NCI-H1092 treated with DMSO at 0.1 percent for 48 hours (cell line): ENCODE measurements around the gene DDI1.
"Not testable (repeated sequence)": the region's sequence is repeated elsewhere in the genome, so short reads cannot be mapped to it uniquely, and the experiment has no call there.

Source experiments
- DNase-seq: peaks from one replicate; lab custom pipeline; 2025; lab: John Stamatoyannopoulos, UW

Gene DDI1

DNA sequence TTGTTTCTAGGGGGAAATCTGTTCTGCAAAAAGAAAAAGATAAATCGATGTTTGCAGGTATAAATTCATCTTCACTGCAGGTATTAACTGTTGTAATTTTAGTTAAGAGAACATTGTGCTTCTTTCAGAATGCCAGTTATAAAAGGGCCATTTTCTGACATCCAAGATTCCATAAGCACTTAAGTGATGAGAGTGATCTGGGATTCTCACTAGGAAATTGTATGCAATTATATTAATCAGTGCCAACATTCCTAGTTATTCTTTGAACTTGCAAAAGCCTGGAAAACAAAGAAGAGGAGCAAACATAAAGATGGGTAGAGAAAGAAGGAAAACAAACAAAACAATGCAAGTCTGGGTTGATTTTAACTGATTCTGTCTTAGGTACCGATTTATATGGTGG lies 5.4 kb downstream of the DDI1 start:
- DNase-seq: no peak

- DNase-seq: no peak
These were observed 6.7 kb downstream of the DDI1 start for GRCh38 chr11:104043142-104043541.

DNA sequence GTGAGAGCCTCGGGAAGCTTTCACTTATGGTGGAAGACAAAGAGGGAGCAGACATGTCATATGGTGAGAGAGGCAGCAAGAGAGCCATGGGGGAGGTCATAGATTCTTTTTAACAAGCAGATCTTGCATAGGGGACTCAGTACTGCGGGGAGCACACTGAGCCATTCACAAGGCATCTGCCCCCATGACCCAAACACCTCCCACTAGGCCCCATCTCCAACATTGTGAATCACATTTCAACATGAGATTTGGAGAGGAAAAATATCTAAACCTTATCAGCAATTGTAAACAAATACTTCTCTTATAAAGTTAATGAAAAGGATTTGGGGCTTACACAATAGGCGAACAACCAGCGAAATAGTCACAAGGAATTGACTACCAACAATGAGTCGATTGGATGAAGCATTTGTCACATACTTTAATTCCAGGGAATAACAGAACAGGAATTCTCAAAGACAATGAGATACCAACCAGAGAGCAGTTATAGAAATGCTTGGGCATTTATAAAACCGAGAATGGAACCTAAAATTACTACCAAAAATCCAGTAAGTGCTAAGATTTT lies 7.3 kb downstream of the DDI1 start:
- no peak for DNase-seq

DNA sequence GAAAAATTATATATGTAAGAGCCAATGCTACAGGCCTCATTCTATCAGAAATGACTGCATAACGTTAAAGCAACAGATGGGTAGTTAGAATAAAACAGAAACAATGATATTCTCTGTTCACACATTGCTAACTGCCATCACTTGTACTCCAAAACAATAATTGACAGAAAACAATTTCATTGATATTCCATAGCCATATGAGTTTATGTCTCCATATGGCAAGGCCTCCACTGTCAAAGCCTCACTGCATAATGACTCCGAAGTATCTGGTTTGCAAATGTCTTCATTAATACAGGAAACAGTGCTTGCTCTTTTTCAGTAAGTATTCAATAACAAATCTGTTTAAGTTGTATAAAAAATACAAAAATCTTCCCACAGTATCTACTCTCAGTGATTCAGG lies 9.9 kb downstream of the DDI1 start:
- no peak for DNase-seq

- not testable (repeated sequence) for DNase-seq
These were observed 10.4 kb downstream of the DDI1 start for GRCh38 chr11:104046858-104047257.

DNA sequence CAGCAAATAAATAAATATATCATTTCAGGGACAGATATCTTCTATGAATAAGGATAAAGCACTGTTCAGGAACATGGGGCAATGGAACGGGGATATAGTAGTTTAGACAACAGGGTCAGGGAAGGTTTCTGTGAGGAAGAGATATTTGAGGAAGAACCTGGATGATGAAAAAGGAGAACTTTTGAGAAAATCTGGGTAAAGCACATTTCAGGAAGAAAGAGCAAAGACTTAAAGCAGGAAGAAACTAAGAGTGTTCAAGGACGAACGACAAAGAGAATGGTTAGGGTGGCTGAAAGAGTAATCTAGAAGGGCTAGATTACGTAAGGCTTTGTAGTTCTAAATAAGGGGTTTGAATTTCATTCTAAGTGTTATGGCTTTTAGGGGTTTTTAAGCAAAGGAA lies 12.7 kb downstream of the DDI1 start:
- no peak for DNase-seq

DNA sequence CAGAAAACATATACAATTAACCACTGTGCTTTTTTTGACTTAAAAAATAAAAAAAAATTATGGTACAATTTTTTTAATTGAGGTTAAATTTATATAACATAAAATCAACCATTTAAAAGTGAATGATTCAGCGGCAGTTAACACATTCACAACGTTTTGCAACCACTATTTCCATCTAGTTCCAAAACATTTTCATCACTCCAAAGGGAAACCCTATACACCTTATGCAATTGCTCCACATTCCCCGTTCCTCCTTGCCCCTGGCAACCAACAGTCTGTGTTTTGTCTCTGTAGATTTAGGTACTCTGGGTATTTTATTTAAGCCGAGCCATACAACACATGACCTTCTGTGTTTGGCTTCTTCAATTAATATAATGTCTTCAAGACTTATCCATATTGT lies 15.3 kb downstream of the DDI1 start:
- no peak for DNase-seq

DNA sequence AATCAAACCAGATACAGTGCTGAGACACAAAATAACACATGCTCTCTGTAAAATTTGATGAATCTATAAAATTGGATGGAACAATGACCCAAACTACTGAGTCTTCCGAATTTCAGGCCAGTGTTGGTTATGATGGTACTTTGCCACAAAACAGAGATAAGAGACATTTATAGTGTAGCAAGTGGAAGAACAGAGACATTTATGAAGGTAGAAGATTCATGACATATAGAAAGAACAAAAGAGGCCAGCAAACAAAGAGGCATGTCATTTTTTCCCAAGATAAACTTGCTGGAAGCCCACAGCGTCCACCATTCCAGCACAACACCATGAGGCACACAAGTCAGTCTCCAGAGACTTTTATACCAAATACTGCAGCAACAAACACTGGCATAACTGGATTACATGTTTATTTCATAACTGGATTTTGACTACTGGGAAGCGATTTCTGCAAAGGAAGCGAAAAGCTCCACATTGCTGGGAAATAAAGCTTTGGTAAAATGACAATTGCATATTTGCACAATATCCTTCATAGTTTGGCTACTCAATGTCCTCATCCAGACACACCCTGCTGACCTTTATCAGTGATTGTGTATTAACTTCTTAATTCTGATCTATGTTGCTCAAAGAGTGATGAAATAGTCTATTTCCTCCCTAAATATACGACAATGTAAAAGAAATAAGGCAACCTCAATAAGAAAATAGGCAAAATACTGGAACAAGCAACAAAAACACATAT lies 17.5 kb downstream of the DDI1 start:
- DNase-seq: no peak

- DNase-seq: no peak
These were observed 18.6 kb downstream of the DDI1 start for GRCh38 chr11:104054911-104055529.

- no peak for DNase-seq
These were observed 19.2 kb downstream of the DDI1 start for GRCh38 chr11:104055596-104055995.

DNA sequence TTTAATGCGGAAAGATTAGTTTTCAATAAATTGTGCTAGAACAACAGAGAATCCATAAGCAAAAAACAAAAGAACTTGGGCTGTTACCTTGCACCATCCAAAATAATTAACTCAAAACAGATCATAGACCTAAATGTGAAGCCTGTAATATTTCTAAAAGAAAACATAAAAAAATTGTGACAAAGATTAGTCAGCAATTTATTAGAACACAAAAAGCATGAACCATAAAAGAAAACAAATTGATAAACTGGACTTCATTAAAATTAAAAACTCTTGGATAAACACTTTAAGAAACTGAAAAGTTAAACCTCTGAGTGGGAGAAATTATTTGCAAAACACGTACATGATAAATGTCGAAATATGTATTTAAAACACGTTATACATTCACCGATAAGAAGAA lies 21.5 kb downstream of the DDI1 start:
- DNase-seq: no peak

- DNase-seq: no peak
These were observed 22.2 kb downstream of the DDI1 start for GRCh38 chr11:104058680-104059079.

DNA sequence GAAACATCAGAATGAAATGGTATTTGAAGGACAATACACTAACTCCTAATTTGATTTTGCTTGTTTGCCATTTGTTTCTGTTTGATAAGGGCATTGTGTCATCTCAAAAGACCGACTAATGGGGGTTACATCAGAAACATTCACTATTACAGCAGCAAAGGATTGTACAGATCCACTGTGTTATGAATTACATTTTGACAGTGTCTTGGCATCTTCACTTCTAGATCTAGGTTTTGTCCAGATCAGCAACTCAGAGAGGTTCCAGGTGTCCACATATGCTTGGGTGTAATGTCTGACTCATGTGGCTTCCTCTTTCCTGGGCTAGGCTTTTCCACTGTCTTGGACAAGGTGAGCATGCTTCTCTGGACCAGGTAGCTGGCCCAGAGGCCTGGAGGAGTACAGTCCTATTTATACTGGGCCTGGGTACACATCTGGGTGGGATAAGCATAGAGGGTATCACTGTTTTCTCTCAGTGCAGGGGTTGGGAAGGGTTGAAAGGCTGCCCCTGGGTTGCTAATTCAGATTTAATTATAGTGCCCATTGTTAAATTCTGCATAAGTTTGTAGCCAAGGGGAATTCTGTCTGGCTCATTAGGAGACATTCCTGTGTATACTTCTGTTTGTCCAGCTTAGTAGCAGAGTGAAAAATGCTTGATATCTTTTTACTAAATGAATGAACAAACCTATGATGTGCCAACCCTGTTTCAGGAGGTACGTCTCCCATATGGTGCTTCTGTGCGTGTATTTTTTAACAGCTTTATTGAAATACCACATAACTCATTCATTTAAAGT lies 23.8 kb downstream of the DDI1 start:
- DNase-seq: no peak

DNA sequence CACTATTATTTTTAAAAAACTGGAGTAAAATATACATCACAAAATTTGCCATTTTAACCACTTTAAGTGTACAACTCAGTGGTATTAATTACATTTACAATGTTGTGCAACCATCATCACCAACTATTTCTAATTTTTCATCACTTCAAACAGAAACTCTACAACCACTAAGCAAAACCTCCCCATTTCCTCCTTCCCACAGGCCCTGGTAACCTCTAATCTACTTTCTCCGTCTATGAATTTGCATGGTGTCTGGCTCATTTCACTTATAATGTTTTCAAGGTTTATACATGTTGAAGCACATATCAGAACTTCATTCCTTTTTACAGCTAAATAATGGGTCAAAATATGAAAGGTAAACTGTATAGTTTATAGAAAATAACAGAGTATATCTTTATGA lies 24.4 kb downstream of the DDI1 start:
- no peak for DNase-seq

DNA sequence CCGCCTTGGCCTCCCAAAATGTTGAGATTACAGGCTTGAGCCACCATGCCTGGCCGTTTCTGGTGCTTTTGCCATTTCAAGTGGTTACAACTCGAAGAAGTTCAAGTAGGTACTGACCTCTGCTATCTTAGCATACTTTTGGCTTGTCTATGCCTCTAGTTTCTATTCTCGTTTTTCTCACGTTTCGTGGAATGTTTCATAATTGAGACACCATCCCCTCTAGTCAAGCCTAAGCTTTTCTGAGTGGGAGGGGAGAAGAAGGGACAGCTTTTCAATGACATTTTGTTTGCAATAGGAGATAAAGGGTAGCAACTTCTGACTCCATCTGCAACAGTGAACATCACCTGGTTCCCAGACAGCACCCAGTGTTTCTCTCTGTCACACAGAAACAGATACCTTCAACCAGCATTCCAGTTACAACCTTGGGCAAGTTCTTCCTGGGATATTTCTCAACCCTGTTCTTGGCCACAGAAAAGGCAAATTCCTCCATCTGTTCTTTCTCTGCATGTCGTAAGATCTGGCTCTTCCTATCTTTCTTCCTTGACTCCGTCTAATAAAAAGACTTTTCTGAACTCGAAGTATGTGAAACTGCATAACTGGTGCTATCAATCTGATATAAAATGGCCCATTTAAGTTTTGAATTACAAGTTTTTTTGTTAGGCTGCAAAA lies 25.5 kb downstream of the DDI1 start:
- DNase-seq: no peak

DNA sequence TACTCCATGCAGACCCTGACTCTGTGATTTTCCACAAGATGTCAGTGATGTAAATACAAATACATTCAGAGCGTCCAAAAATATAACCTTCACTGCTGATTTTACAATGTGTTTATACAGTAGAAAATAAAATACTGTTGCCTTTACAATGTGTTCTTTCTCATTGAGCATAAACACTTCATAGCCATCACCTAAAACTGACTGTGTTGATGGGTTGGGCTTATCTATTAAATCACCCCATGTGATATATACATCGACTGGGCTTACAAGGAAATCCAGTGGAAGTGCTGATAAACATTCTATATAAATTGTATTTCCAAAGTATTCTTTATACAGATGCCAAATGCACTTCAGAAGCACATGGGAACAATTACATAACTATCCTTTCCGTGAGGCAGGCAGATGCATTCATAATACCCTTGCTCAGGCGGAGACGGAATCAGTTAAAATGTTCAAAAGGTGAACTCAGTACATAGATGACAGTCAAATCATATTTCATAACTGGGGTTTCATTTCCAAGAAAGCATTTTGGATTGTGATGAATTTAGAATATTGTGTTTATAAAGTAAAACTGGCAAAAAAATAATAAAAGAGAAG lies 27.7 kb downstream of the DDI1 start:
- DNase-seq: no peak

DNA sequence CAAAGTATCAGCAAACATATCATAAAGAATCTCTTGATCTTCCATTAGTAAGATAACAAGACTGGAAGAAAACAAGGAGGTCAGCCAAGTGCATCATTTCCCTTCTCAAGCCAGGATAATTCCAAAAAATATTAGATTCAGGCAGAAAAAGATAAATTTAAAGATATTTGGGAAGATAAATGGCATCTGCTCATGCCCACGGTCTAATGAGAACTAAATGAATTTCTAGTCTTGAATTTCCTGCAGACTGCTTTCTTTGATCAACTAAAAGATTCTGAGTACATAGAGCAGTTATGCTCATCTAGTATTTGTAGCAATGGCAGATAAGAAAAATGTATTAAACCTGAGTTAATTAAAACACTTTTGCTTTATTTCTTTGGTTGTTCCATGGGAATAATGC lies 31.1 kb downstream of the DDI1 start:
- DNase-seq: no peak

GRCh38 chr11:104073950-104074705 lies 37.7 kb downstream of the DDI1 start:
- no peak for DNase-seq

DNA sequence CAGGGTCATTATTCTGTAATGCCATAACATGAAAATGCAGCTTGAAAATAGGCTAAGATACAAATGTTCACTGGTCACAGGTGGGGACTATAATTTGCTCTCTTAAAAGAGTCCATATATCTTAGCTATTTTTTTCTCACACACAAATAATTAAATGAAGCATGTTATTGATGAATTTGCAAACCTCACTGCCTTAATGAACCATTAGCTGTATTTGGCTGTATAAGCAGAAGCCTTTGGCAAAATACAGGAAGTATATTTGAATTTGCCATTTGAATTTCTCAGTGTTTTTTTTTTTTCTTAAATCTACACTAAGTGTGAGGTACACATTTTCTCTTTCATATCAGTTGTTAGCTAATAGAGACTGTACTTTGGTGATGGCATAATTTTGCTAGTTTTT lies 38.7 kb downstream of the DDI1 start:
- DNase-seq: no peak

- no peak for DNase-seq
These were observed 39.3 kb downstream of the DDI1 start for GRCh38 chr11:104075706-104076105.

GRCh38 chr11:104076455-104076854 lies 40.0 kb downstream of the DDI1 start:
- no peak for DNase-seq
